GM13977 (cell line): Measurements from ENCODE around the gene LTBP1.
A peak's percentile ranks its signal among the peaks of the same experiment; 100 is the strongest.

Experiments used
- DNase-seq: peaks from one replicate; pipeline ENCODE4 v3.0.0; 2012; ENCODE audit warnings: low spot score
- CTCF ChIP-seq: IDR thresholded peaks from 2 replicates; pipeline ENCODE4 v1.5.1; 2012; ENCODE audit warnings: mild to moderate bottlenecking, control low read depth; ENCODE audit not compliant: insufficient read depth; ENCODE audit errors: extremely low read depth, missing control alignments
- in situ Hi-C: fragments of 300-500 bp; cut with MboI; formaldehyde crosslinking; loops from one replicate; pipeline ENCODE4 v1.12.0; 2022; ENCODE audit warnings: low sequenced_read_pairs, low pct_unique_long_range_greater_than_20kb, mixed read lengths, inconsistent platforms; ENCODE audit not compliant: unreplicated experiment

The LTBP1 gene

GRCh38 chr2:32940316-32940997 is 6.3 kb upstream of the LTBP1 start:
- no peak for TF ChIP-seq CTCF
- in situ Hi-C loops, result loop anchor here (10.0 kb wide), 1 partner anchor 156 kb away; no protein-coding TSS in a partner anchor
- DNase-seq, result no peak

GRCh38 chr2:32941944-32942690 is 4.6 kb upstream of the LTBP1 start:
- in situ Hi-C loops, result loop anchor here (10.0 kb wide), 1 partner anchor 157 kb away; no protein-coding TSS in a partner anchor
- TF ChIP-seq CTCF, result no peak
- no peak for DNase-seq

GRCh38 chr2:32942793-32943485 is 3.8 kb upstream of the LTBP1 start:
- no peak for DNase-seq
- no peak for TF ChIP-seq CTCF
- in situ Hi-C loops, result loop anchor here (10.0 kb wide), 1 partner anchor 158 kb away; no protein-coding TSS in a partner anchor

- DNase-seq, result no peak
- in situ Hi-C loops, result loop anchor here (10.0 kb wide), 1 partner anchor 160 kb away; no protein-coding TSS in a partner anchor
- no peak for TF ChIP-seq CTCF
These were observed 1.5 kb upstream of the LTBP1 start for GRCh38 chr2:32945286-32945685.

- TF ChIP-seq CTCF, result no peak
- in situ Hi-C loops, result loop anchor here (10.0 kb wide), 1 partner anchor 162 kb away; no protein-coding TSS in a partner anchor
- DNase-seq, result peak; percentile 55
These were observed 327 bp downstream of the LTBP1 start for GRCh38 chr2:32947076-32947483.

- in situ Hi-C loops, result loop anchor here (10.0 kb wide), 1 partner anchor 163 kb away; no protein-coding TSS in a partner anchor
These were observed 861 bp downstream of the LTBP1 start for GRCh38 chr2:32947484-32948143.

More at GRCh38 chr2:32947484-32948143, 861 bp downstream of the LTBP1 start:
- peak; percentile 67 for DNase-seq
- TF ChIP-seq CTCF, result no peak
